Ascending aorta (tissue), 2 donors: ENCODE results near the gene GPHN. TPM values are rescaled to one million over a fixed set of nuclear protein-coding genes. Genes with fewer than 3 reads are reported as not detected.
"Not testable (repeated sequence)": the region's sequence is repeated elsewhere in the genome, so short reads cannot be mapped to it uniquely, and the experiment has no call there.

ENCODE experiments used
- DNase-seq, 2 donors: peaks; one replicate each; pipeline ENCODE4 v3.0.0-alpha.2; 2019; ENCODE audit warnings: low spot score in 2 of 2
- H3K27ac ChIP-seq, 2 donors: fragments of 200-600 bp; sonication (generic); one replicate each; pipeline ENCODE4 v1.5.1; 2016 to 2017; ENCODE audit warnings: mild to moderate bottlenecking in 1 of 2
- H3K27me3 ChIP-seq: fragments of 200-600 bp; sonication (generic); one replicate; pipeline ENCODE4 v1.5.1; 2017
- H3K36me3 ChIP-seq, 2 donors: fragments of 200-600 bp; sonication (generic); one replicate each; pipeline ENCODE4 v1.5.1; 2016
- H3K4me1 ChIP-seq, 2 donors: fragments of 200-600 bp; sonication (generic); one replicate each; pipeline ENCODE4 v1.5.1; 2016 to 2017; ENCODE audit warnings: mild to moderate bottlenecking in 1 of 2
- H3K4me3 ChIP-seq, 2 donors: fragments of 200-600 bp; sonication (generic); one replicate each; pipeline ENCODE4 v1.5.1; 2016 to 2017; ENCODE audit warnings: mild to moderate bottlenecking in 1 of 2
- H3K9me3 ChIP-seq, 2 donors: fragments of 200-600 bp; sonication (generic); one replicate each; pipeline ENCODE4 v1.5.1; 2016
- CTCF ChIP-seq, 3 experiments: fragments of 200-600 bp in 2 of 3; fragments of 450-650 bp in 1 of 3; sonication (generic) in 2 of 3; IDR thresholded peaks; one replicate each; pipeline ENCODE4 v1.5.1; 2016 to 2019; ENCODE audit warnings: antibody characterized with exemption in 3 of 3, mild to moderate bottlenecking in 1 of 3, moderate library complexity in 1 of 3
- intact Hi-C: fragments of 100-400 bp; cut with DNase I; formaldehyde crosslinking; loops from one replicate; pipeline ENCODE4 v1.15.1; 2023
- total RNA-seq: library from RNA; depleted of rRNA; stranded (reverse); fragments of >200 nt; gene quantifications from one replicate; pipeline ENCODE4 v1.1.0, GENCODE V29; 2016

Gene GPHN
- total RNA-seq, 1 donor from 2014 or later = 3.3 TPM

GRCh38 chr14:66833816-66834215 is 325.9 kb downstream of the GPHN start:
- TF ChIP-seq CTCF (IDR thresholded peaks at IDR 0.05) = no peak
- H3K4me1 ChIP-seq = no peaks in the 10 kb centered on the region
- H3K36me3 ChIP-seq = no peaks in the 10 kb centered on the region
- no peaks in the 10 kb centered on the region for H3K9me3 ChIP-seq
- no peak overlapping the region for H3K27ac ChIP-seq
- H3K27me3 ChIP-seq = no peaks in the 10 kb centered on the region
- intact Hi-C loops = no loop called here
- DNase-seq = no peak
- H3K4me3 ChIP-seq = no peak overlapping the region

GRCh38 chr14:66837436-66837835 is 329.5 kb downstream of the GPHN start:
- H3K27ac ChIP-seq, H3K4me3 ChIP-seq, H3K36me3 ChIP-seq, H3K27me3 ChIP-seq, H3K4me1 ChIP-seq, H3K9me3 ChIP-seq, intact Hi-C loops, DNase-seq: not testable (repeated sequence)

GRCh38 chr14:66842911-66843512 is 335.1 kb downstream of the GPHN start:
- intact Hi-C loops = no loop called here
- H3K4me1 ChIP-seq = no peaks in the 10 kb centered on the region
- DNase-seq = no peak
- no peak overlapping the region for H3K4me3 ChIP-seq
- no peak overlapping the region for H3K27ac ChIP-seq
- H3K27me3 ChIP-seq = no peaks in the 10 kb centered on the region
- H3K9me3 ChIP-seq = no peaks in the 10 kb centered on the region
- no peaks in the 10 kb centered on the region for H3K36me3 ChIP-seq
- TF ChIP-seq CTCF (IDR thresholded peaks at IDR 0.05) = no peak

- no peaks in the 10 kb centered on the region for H3K9me3 ChIP-seq
- no peaks in the 10 kb centered on the region for H3K4me1 ChIP-seq
- H3K27ac ChIP-seq = no peak overlapping the region
- intact Hi-C loops = no loop called here
- H3K36me3 ChIP-seq = no peaks in the 10 kb centered on the region
- no peaks in the 10 kb centered on the region for H3K27me3 ChIP-seq
- no peak overlapping the region for H3K4me3 ChIP-seq
- DNase-seq = no peak
- TF ChIP-seq CTCF (IDR thresholded peaks at IDR 0.05) = no peak
Measured at GRCh38 chr14:66850258-66850888, 342.4 kb downstream of the GPHN start.

DNA sequence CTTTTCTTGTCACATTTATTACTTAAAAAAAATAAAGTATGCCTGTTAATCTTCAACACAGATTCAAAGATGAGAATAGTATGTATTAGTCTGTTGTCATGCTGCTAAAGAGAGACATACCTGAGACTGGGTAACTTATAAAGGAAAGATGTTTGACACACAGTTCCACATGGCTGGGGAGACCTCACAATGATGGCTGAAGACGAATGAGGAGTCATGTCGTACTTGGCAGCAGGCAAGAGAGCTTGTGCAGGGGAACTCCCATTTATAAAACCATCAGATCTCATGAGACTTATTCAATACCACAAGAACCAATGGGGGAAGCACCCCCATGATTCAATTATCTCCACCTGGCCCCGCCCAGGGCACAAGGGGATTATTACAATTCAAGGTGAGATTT is 345.4 kb downstream of the GPHN start:
- TF ChIP-seq CTCF (IDR thresholded peaks at IDR 0.05) = no peak

DNA sequence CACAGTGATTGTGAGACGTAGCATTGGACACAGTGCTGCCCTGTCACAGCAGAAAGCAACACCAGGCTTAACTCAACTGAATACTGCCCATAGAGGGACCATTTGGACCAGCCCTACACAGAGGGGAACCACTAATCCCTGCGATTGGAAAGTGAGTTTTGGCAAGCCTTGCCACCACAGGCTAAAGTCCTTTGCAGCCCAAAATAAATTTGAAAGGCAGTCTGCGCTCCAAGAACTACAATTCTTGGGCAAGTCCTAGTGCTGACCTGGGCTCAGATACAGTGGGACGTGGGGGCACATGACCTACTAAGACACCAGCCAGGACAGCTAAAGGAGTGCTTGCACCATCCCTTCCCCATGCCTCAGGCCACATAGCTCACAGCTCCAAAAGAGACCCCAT is 349.9 kb downstream of the GPHN start:
- H3K4me1 ChIP-seq = no peaks in the 10 kb centered on the region
- H3K36me3 ChIP-seq = no peaks in the 10 kb centered on the region
- no peaks in the 10 kb centered on the region for H3K27me3 ChIP-seq
- H3K4me3 ChIP-seq = no peak overlapping the region
- DNase-seq = no peak
- H3K9me3 ChIP-seq = no peaks in the 10 kb centered on the region
- intact Hi-C loops = no loop called here
- no peak for TF ChIP-seq CTCF (IDR thresholded peaks at IDR 0.05)
- H3K27ac ChIP-seq = no peak overlapping the region

More for the DNA sequence above, 345.4 kb downstream of the GPHN start:
- no peaks in the 10 kb centered on the region for H3K36me3 ChIP-seq
- H3K4me1 ChIP-seq = no peaks in the 10 kb centered on the region
- H3K27me3 ChIP-seq = no peaks in the 10 kb centered on the region
- H3K27ac ChIP-seq = no peak overlapping the region
- no peaks in the 10 kb centered on the region for H3K9me3 ChIP-seq
- intact Hi-C loops = no loop called here
- H3K4me3 ChIP-seq = no peak overlapping the region
- no peak for DNase-seq
